Testis (tissue), 2 donors: ENCODE measurements around the gene HECTD4.
"Not testable (repeated sequence)": the region's sequence is repeated elsewhere in the genome, so short reads cannot be mapped to it uniquely, and the experiment has no call there.

Source experiments
- CTCF ChIP-seq, 3 experiments: fragments of 450-650 bp in 2 of 3; fragments of 200-600 bp in 1 of 3; sonication (generic) in 1 of 3; IDR thresholded peaks; one replicate each; pipeline ENCODE4 v1.5.1; 2016 to 2019; ENCODE audit warnings: antibody characterized with exemption in 3 of 3, mild to moderate bottlenecking in 2 of 3, moderate library complexity in 1 of 3
- POLR2A ChIP-seq: fragments of 450-650 bp; IDR thresholded peaks from one replicate; pipeline ENCODE4 v1.6.1; 2017; ENCODE audit warnings: antibody characterized with exemption, mild to moderate bottlenecking, moderate library complexity

- not testable (repeated sequence) for TF ChIP-seq CTCF (IDR thresholded peaks at IDR 0.05); POLR2A
Observed at GRCh38 chr12:112110787-112111662, 271.2 kb downstream of the HECTD4 start.
